HG03097 (cell line): ENCODE measurements around the gene NTM.
"Not testable (repeated sequence)": the region's sequence is repeated elsewhere in the genome, so short reads cannot be mapped to it uniquely, and the experiment has no call there.

ENCODE experiments used
- ATAC-seq: cut with Tn5 transposase; IDR thresholded peaks from one replicate; pipeline ENCODE4 v1.9.1; 2021; ENCODE audit not compliant: unreplicated experiment, low FRiP score

Gene NTM

GRCh38 chr11:132070907-132071306 is 700.5 kb downstream of the NTM start:
- not testable (repeated sequence) for ATAC-seq

- ATAC-seq: no peak
Observed at GRCh38 chr11:132072044-132072857, 701.8 kb downstream of the NTM start.

GRCh38 chr11:132072858-132073211 is 702.4 kb downstream of the NTM start:
- ATAC-seq: no peak

- ATAC-seq: no peak
Observed at GRCh38 chr11:132073787-132074186, 703.4 kb downstream of the NTM start.

GRCh38 chr11:132075447-132075846 is 705.0 kb downstream of the NTM start:
- ATAC-seq: no peak

- ATAC-seq: no peak
Observed at GRCh38 chr11:132077416-132077815, 707.0 kb downstream of the NTM start.

GRCh38 chr11:132078264-132079076 is 708.1 kb downstream of the NTM start:
- no peak for ATAC-seq

GRCh38 chr11:132080127-132080526 is 709.7 kb downstream of the NTM start:
- no peak for ATAC-seq

GRCh38 chr11:132082566-132082965 is 712.2 kb downstream of the NTM start:
- no peak for ATAC-seq

- ATAC-seq: no peak
Observed at GRCh38 chr11:132084433-132084832, 714.0 kb downstream of the NTM start.

- no peak for ATAC-seq
Observed at GRCh38 chr11:132087148-132087547, 716.7 kb downstream of the NTM start.

- no peak for ATAC-seq
Observed at GRCh38 chr11:132088551-132088950, 718.1 kb downstream of the NTM start.

- no peak for ATAC-seq
Observed at GRCh38 chr11:132093536-132094259, 723.3 kb downstream of the NTM start.

- no peak for ATAC-seq
Observed at GRCh38 chr11:132094598-132094997, 724.2 kb downstream of the NTM start.

GRCh38 chr11:132095230-132096131 is 725.1 kb downstream of the NTM start:
- no peak for ATAC-seq

- no peak for ATAC-seq
Observed at GRCh38 chr11:132096132-132096825, 725.9 kb downstream of the NTM start.

GRCh38 chr11:132099692-132100091 is 729.3 kb downstream of the NTM start:
- ATAC-seq: no peak

GRCh38 chr11:132100583-132100982 is 730.2 kb downstream of the NTM start:
- no peak for ATAC-seq

- ATAC-seq: no peak
Observed at GRCh38 chr11:132101881-132102280, 731.5 kb downstream of the NTM start.

GRCh38 chr11:132103021-132103420 is 732.6 kb downstream of the NTM start:
- no peak for ATAC-seq
